Astrocyte of the cerebellum (primary cell): Measurements from ENCODE around the gene ADAMTSL3.

Source experiments
- DNase-seq: peaks from one replicate; pipeline ENCODE4 v3.0.0-alpha.2; 2011; ENCODE audit warnings: low read depth
- H3K4me3 ChIP-seq: 2 replicates; pipeline ENCODE4 v1.5.1; 2011; ENCODE audit warnings: mild to moderate bottlenecking, low read depth, low read length, moderate library complexity
- in situ Hi-C: cut with HindIII; loops from 2 replicates; pipeline ENCODE4 v1.10.0; 2017; ENCODE audit warnings: low sequenced_read_pairs
- TF ChIP-seq, protein P1 (sequence below): IDR thresholded peaks from 2 replicates; pipeline ENCODE4 v1.5.1; 2012; ENCODE audit warnings: low read length, low read depth, moderate library complexity, mild to moderate bottlenecking; ENCODE audit errors: missing control alignments

Gene ADAMTSL3

DNA sequence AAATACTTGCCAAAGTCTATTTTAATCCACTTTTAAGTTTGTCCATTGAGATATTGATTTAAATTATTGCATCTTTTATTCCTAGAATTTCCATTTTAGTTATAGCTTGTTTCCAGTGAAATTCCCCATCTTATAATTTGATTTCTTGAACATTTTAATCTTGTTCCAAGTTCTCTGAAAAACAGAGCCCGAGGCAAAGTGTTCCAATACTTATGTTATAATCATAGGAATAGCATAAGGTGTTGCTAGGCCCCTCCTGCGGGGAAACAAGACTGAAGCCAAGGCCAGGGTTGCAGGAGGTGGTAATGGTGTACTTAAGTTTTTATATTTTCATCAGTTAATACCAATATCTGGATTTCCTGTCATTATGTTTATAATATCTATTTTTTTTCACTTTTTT, 226.6 kb downstream of the ADAMTSL3 start:
- no peak for DNase-seq
- H3K4me3 ChIP-seq = no peak overlapping the region
- TF ChIP-seq, protein P1, sequence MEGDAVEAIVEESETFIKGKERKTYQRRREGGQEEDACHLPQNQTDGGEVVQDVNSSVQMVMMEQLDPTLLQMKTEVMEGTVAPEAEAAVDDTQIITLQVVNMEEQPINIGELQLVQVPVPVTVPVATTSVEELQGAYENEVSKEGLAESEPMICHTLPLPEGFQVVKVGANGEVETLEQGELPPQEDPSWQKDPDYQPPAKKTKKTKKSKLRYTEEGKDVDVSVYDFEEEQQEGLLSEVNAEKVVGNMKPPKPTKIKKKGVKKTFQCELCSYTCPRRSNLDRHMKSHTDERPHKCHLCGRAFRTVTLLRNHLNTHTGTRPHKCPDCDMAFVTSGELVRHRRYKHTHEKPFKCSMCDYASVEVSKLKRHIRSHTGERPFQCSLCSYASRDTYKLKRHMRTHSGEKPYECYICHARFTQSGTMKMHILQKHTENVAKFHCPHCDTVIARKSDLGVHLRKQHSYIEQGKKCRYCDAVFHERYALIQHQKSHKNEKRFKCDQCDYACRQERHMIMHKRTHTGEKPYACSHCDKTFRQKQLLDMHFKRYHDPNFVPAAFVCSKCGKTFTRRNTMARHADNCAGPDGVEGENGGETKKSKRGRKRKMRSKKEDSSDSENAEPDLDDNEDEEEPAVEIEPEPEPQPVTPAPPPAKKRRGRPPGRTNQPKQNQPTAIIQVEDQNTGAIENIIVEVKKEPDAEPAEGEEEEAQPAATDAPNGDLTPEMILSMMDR = no peak
- in situ Hi-C loops = no loop called here

GRCh38 chr15:83881156-83881555, 227.2 kb downstream of the ADAMTSL3 start:
- TF ChIP-seq, protein P1 = no peak
- no peak overlapping the region for H3K4me3 ChIP-seq
- in situ Hi-C loops = no loop called here
- no peak for DNase-seq

GRCh38 chr15:83886321-83886720, 232.4 kb downstream of the ADAMTSL3 start:
- in situ Hi-C loops = no loop called here
- TF ChIP-seq, protein P1 = no peak
- DNase-seq = no peak
- H3K4me3 ChIP-seq = no peak overlapping the region

- in situ Hi-C loops = no loop called here
- no peak overlapping the region for H3K4me3 ChIP-seq
- TF ChIP-seq, protein P1 = no peak
- no peak for DNase-seq
These were observed 233.5 kb downstream of the ADAMTSL3 start for GRCh38 chr15:83887404-83887803.

- H3K4me3 ChIP-seq = no peak overlapping the region
- TF ChIP-seq, protein P1 = no peak
- DNase-seq = no peak
- in situ Hi-C loops = no loop called here
These were observed 234.0 kb downstream of the ADAMTSL3 start for GRCh38 chr15:83887961-83888360.

GRCh38 chr15:83889995-83890394, 236.1 kb downstream of the ADAMTSL3 start:
- TF ChIP-seq, protein P1 = no peak
- in situ Hi-C loops = no loop called here
- no peak overlapping the region for H3K4me3 ChIP-seq
- DNase-seq = no peak

- H3K4me3 ChIP-seq = no peak overlapping the region
- TF ChIP-seq, protein P1 = no peak
- in situ Hi-C loops = no loop called here
- no peak for DNase-seq
These were observed 236.7 kb downstream of the ADAMTSL3 start for GRCh38 chr15:83890587-83890986.
